Measurements from ENCODE around the gene MYLK.

DNA sequence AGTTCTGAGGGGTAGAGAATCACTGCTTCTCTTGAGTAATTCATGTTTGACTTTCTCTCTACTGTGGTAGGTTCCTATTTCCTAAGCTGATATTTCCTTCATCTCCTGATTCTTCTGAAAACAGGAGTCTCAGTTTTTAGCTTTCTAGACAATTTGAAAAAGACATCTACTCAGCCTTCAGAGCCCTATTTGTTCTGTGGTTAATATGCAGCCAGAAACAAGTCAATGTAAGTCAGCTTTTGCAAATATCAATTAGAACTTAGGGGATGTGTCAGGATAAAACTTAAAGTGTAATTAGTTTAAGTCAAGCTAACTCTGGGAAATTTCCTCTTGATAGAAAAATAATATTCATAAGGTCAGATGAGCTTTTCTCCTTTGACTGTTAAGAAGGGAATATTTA, 277.6 kb downstream of the MYLK start:
- TF ChIP-seq CTCF (IDR thresholded peaks at IDR 0.05) = no peak
- no peak for TF ChIP-seq POLR2A (IDR thresholded peaks at IDR 0.05)

All from suprapubic skin (tissue), 3 donors.